GM15510 (cell line): Measurements from ENCODE around the gene DLG2.

Source experiments
- POLR2A ChIP-seq: IDR thresholded peaks from 3 replicates; pipeline ENCODE4 v1.6.1; 2011; ENCODE audit warnings: borderline replicate concordance; ENCODE audit not compliant: insufficient read length; ENCODE audit errors: extremely low read depth

DLG2 gene

GRCh38 chr11:83549984-83550667 lies 2077.0 kb downstream of the DLG2 start:
- TF ChIP-seq POLR2A: no peak

GRCh38 chr11:83546368-83546767 lies 2080.8 kb downstream of the DLG2 start:
- TF ChIP-seq POLR2A: no peak

GRCh38 chr11:83545494-83546260 lies 2081.5 kb downstream of the DLG2 start:
- no peak for TF ChIP-seq POLR2A

- TF ChIP-seq POLR2A: no peak
These were observed 2082.3 kb downstream of the DLG2 start for GRCh38 chr11:83544846-83545245.

- TF ChIP-seq POLR2A: no peak
These were observed 2083.3 kb downstream of the DLG2 start for GRCh38 chr11:83543706-83544439.

GRCh38 chr11:83542861-83543260 lies 2084.3 kb downstream of the DLG2 start:
- TF ChIP-seq POLR2A: no peak

- no peak for TF ChIP-seq POLR2A
These were observed 2086.4 kb downstream of the DLG2 start for GRCh38 chr11:83540728-83541127.

GRCh38 chr11:83540112-83540675 lies 2086.9 kb downstream of the DLG2 start:
- TF ChIP-seq POLR2A: no peak

GRCh38 chr11:83538286-83538685 lies 2088.9 kb downstream of the DLG2 start:
- TF ChIP-seq POLR2A: no peak

- no peak for TF ChIP-seq POLR2A
These were observed 2090.0 kb downstream of the DLG2 start for GRCh38 chr11:83537131-83537610.

GRCh38 chr11:83533166-83533565 lies 2094.0 kb downstream of the DLG2 start:
- no peak for TF ChIP-seq POLR2A

GRCh38 chr11:83528877-83529276 lies 2098.3 kb downstream of the DLG2 start:
- TF ChIP-seq POLR2A: no peak

GRCh38 chr11:83528225-83528624 lies 2098.9 kb downstream of the DLG2 start:
- no peak for TF ChIP-seq POLR2A

GRCh38 chr11:83523676-83524075 lies 2103.5 kb downstream of the DLG2 start:
- no peak for TF ChIP-seq POLR2A

GRCh38 chr11:83522911-83523310 lies 2104.2 kb downstream of the DLG2 start:
- no peak for TF ChIP-seq POLR2A

GRCh38 chr11:83521647-83522596 lies 2105.2 kb downstream of the DLG2 start:
- no peak for TF ChIP-seq POLR2A
